OCI-LY1 (cell line): ENCODE measurements around the gene HMOX1.

Source experiments
- H2AFZ ChIP-seq: fragments of 200-600 bp; sonication (generic), shearing (Covaris generic); 2 replicates; pipeline ENCODE4 v1.6.0; 2014; ENCODE audit warnings: antibody characterized with exemption, mild to moderate bottlenecking, low read length
- H3F3A ChIP-seq: fragments of 200-600 bp; sonication (generic), shearing (Covaris generic); 2 replicates; pipeline ENCODE4 v1.6.0; 2014; ENCODE audit warnings: mild to moderate bottlenecking, antibody characterized with exemption, low read length, moderate library complexity; ENCODE audit not compliant: insufficient read depth
- H3K27ac ChIP-seq: fragments of 200-600 bp; sonication (generic); 2 replicates; pipeline ENCODE4 v1.5.1; 2014; ENCODE audit warnings: low read length, mixed run types, mild to moderate bottlenecking, low read depth; ENCODE audit not compliant: poor library complexity, severe bottlenecking
- H3K27me3 ChIP-seq: fragments of 200-600 bp; sonication (generic); 2 replicates; pipeline ENCODE4 v1.6.0; 2014; ENCODE audit warnings: antibody characterized with exemption, mild to moderate bottlenecking, low read length, moderate library complexity; ENCODE audit not compliant: insufficient read depth
- H3K36me3 ChIP-seq: fragments of 200-600 bp; sonication (generic); 2 replicates; pipeline ENCODE4 v1.6.1; 2014; ENCODE audit warnings: mild to moderate bottlenecking, antibody characterized with exemption, low read length, moderate library complexity, mixed read lengths; ENCODE audit not compliant: insufficient read depth
- H3K4me1 ChIP-seq: fragments of 200-600 bp; sonication (generic); 2 replicates; pipeline ENCODE4 v1.5.1; 2014; ENCODE audit warnings: mild to moderate bottlenecking, low read length, moderate library complexity; ENCODE audit not compliant: insufficient read depth, severe bottlenecking
- H3K4me2 ChIP-seq: fragments of 200-600 bp; sonication (generic), shearing (Covaris generic); 2 replicates; pipeline ENCODE4 v1.6.1; 2014; ENCODE audit warnings: low read length
- H3K4me3 ChIP-seq: fragments of 200-600 bp; sonication (generic); 2 replicates; pipeline ENCODE4 v1.5.1; 2014; ENCODE audit warnings: low read length, low read depth, mild to moderate bottlenecking, mixed read lengths; ENCODE audit not compliant: poor library complexity, severe bottlenecking
- H3K79me2 ChIP-seq: fragments of 200-600 bp; shearing (Covaris generic); 2 replicates; pipeline ENCODE4 v1.6.1; 2016; ENCODE audit warnings: mixed run types, low read length, mixed read lengths; ENCODE audit not compliant: insufficient read depth
- H3K9ac ChIP-seq: fragments of 200-600 bp; sonication (generic), shearing (Covaris generic); 2 replicates; pipeline ENCODE4 v1.6.1; 2014; ENCODE audit warnings: mild to moderate bottlenecking, low read length, mixed read lengths
- H3K9me2 ChIP-seq: fragments of 200-600 bp; sonication (generic), shearing (Covaris generic); 2 replicates; pipeline ENCODE4 v1.6.1; 2014; ENCODE audit warnings: low read depth, mild to moderate bottlenecking, low read length, mixed read lengths
- H3K9me3 ChIP-seq: fragments of 200-600 bp; shearing (Covaris generic); 2 replicates; pipeline ENCODE4 v1.6.1; 2014; ENCODE audit warnings: low read length, mixed read lengths
- H4K20me1 ChIP-seq: fragments of 200-600 bp; sonication (generic), shearing (Covaris generic); 2 replicates; pipeline ENCODE4 v1.6.0; 2016; ENCODE audit warnings: mild to moderate bottlenecking, low read length; ENCODE audit not compliant: insufficient read depth
- CTCF ChIP-seq: fragments of 200-600 bp; sonication (generic), shearing (Covaris generic); IDR thresholded peaks from 2 replicates; pipeline ENCODE4 v1.5.1; 2017; ENCODE audit warnings: mild to moderate bottlenecking, antibody characterized with exemption, low read length, moderate library complexity, mixed read lengths
- EZH2 ChIP-seq: fragments of 200-600 bp; sonication (generic), shearing (Covaris generic); IDR thresholded peaks from 2 replicates; pipeline ENCODE4 v1.8.0; 2017; ENCODE audit warnings: borderline replicate concordance, mixed run types, mild to moderate bottlenecking, antibody characterized with exemption, low read length, moderate library complexity, mixed read lengths

The HMOX1 gene

GRCh38 chr22:35343664-35344550 lies 37.0 kb upstream of the HMOX1 start:
- H3K27me3 ChIP-seq: no peaks in the 10 kb centered on the region
- no peak overlapping the region for H3K4me2 ChIP-seq
- H3K27ac ChIP-seq: peak overlapping the region; percentile 80
- H3F3A ChIP-seq: no peaks in the 10 kb centered on the region
- no peak overlapping the region for H3K9ac ChIP-seq
- peaks cover 16% of the 10 kb centered on the region for H3K36me3 ChIP-seq
- no peaks in the 10 kb centered on the region for H3K9me2 ChIP-seq
- TF ChIP-seq CTCF (no peak), EZH2 (no peak)
- no peak overlapping the region for H3K4me3 ChIP-seq
- no peaks in the 10 kb centered on the region for H4K20me1 ChIP-seq
- no peaks in the 10 kb centered on the region for H3K79me2 ChIP-seq
- peaks cover 45% of the 10 kb centered on the region for H3K4me1 ChIP-seq
- no peaks in the 10 kb centered on the region for H3K9me3 ChIP-seq
- no peak overlapping the region for H2AFZ ChIP-seq

- Histone ChIP-seq H3K79me2 (no peaks in the 10 kb centered on the region), H3K27me3 (no peaks in the 10 kb centered on the region), H3K36me3 (peaks cover 16% of the 10 kb centered on the region), H3K4me2 (0 out of 2 replicates have a peak overlapping the region, but pooled peaks have one; percentile 18), H3F3A (no peaks in the 10 kb centered on the region), H4K20me1 (no peaks in the 10 kb centered on the region), H3K27ac (peak overlapping the region; percentile 80), H3K4me3 (no peak overlapping the region), H3K9ac (peak overlapping the region; percentile 36), H3K9me3 (no peaks in the 10 kb centered on the region), H2AFZ (no peak overlapping the region), H3K9me2 (no peaks in the 10 kb centered on the region), H3K4me1 (peaks cover 57% of the 10 kb centered on the region)
- TF ChIP-seq CTCF (no peak), EZH2 (no peak)
These were observed 35.8 kb upstream of the HMOX1 start for GRCh38 chr22:35344956-35345690.

GRCh38 chr22:35345808-35346505 lies 34.9 kb upstream of the HMOX1 start:
- no peak overlapping the region for H3K4me3 ChIP-seq
- H3K4me2 ChIP-seq: peak overlapping the region; percentile 18; the same call in 1 of the 2 replicates
- no peaks in the 10 kb centered on the region for H3K27me3 ChIP-seq
- no peaks in the 10 kb centered on the region for H4K20me1 ChIP-seq
- H3F3A ChIP-seq: no peaks in the 10 kb centered on the region
- H3K79me2 ChIP-seq: no peaks in the 10 kb centered on the region
- H3K4me1 ChIP-seq: peaks cover 61% of the 10 kb centered on the region
- peaks cover 16% of the 10 kb centered on the region for H3K36me3 ChIP-seq
- no peaks in the 10 kb centered on the region for H3K9me3 ChIP-seq
- TF ChIP-seq EZH2 (no peak), CTCF (no peak)
- no peaks in the 10 kb centered on the region for H3K9me2 ChIP-seq
- H2AFZ ChIP-seq: no peak overlapping the region
- peak overlapping the region; percentile 80 for H3K27ac ChIP-seq
- H3K9ac ChIP-seq: peak overlapping the region; percentile 36; the same call in 1 of the 2 replicates
